Erythroblast (primary cell): ENCODE data around the gene STXBP2.

Experiments
- GATA1 ChIP-seq: IDR thresholded peaks from 2 replicates; pipeline ENCODE4 v1.6.1; 2011; ENCODE audit warnings: low read depth, mild to moderate bottlenecking, control low read depth, low read length, moderate library complexity
- POLR2A ChIP-seq: IDR thresholded peaks from 2 replicates; pipeline ENCODE4 v1.6.1; 2011; ENCODE audit warnings: mild to moderate bottlenecking, low read length

DNA sequence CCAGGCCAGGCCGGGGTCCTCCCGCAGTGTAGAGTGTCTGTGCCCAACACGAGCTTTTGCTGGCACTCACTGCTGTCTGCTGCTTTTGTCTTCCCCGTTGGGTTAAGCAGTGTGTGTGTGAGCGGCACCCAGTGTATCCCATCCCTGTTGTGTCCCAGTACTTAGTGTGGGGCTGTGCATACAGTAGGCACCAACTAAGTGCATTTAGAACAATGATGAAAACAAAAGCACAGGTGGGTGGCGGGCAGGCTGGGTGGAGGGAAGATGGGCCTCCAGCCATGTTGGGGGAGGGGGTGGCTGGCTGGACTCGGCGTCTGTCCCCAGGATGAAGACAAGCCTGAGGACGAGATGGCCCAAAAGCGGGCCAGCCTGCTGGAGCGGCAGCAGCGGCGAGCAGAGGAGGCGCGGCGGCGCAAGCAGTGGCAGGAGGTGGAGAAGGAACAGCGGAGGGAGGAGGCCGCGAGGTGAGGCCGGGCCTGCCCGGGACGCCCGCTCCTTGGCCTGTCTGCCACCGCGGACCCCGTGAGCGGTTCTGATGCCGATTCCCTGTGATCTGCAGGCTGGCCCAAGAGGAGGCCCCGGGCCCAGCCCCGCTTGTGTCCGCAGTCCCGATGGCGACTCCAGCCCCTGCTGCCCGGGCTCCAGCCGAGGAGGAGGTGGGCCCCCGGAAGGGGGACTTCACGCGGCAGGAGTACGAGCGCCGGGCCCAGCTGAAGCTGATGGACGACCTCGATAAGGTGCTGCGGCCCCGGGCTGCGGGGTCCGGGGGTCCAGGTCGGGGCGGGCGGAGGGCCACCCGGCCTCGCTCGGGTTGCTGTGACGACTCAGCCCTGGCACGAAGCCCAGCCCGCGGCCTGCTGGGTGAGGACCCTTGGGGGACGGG lies 21.8 kb upstream of the STXBP2 start:
- TF ChIP-seq POLR2A (no peak), GATA1 (no peak)
